GM18498 (cell line): ENCODE measurements around the gene PCDHB6.
"Not testable (repeated sequence)": the region's sequence is repeated elsewhere in the genome, so short reads cannot be mapped to it uniquely, and the experiment has no call there.

Experiments used
- ATAC-seq: cut with Tn5 transposase; IDR thresholded peaks from one replicate; pipeline ENCODE4 v1.9.1; 2021; ENCODE audit warnings: mild to moderate bottlenecking, moderate library complexity; ENCODE audit not compliant: unreplicated experiment

PCDHB6 gene

GRCh38 chr5:141149812-141150211 is at the start of gene PCDHB6:
Gene PCDHB6 (plus strand): TSS chr5:141150057. CDS start chr5:141150258, 201 bp downstream.
- no peak for ATAC-seq

- ATAC-seq, result no peak
Observed at GRCh38 chr5:141100243-141100805, 49.5 kb upstream of the PCDHB6 start, which contains the start of gene PCDHB3. Gene PCDHB3 (plus strand): TSS chr5:141100473. CDS start chr5:141100650, 177 bp downstream.

GRCh38 chr5:141101059-141101458 is 48.8 kb upstream of the PCDHB6 start:
- no peak for ATAC-seq

- not testable (repeated sequence) for ATAC-seq
Observed at GRCh38 chr5:141102070-141102469, 47.8 kb upstream of the PCDHB6 start.

GRCh38 chr5:141102471-141102870 is 47.4 kb upstream of the PCDHB6 start:
- ATAC-seq, result not testable (repeated sequence)

GRCh38 chr5:141105350-141105749 is 44.5 kb upstream of the PCDHB6 start:
- no peak for ATAC-seq

- no peak for ATAC-seq
Observed at GRCh38 chr5:141119250-141119649, 30.6 kb upstream of the PCDHB6 start.

GRCh38 chr5:141121563-141121962 is 28.3 kb upstream of the PCDHB6 start, which contains the start of gene PCDHB4:
Gene PCDHB4 (plus strand): TSS chr5:141121818. CDS start chr5:141121999, 181 bp downstream.
- ATAC-seq, result no peak

- no peak for ATAC-seq
Observed at GRCh38 chr5:141121985-141122384, 27.9 kb upstream of the PCDHB6 start.

GRCh38 chr5:141123396-141124135 is 26.3 kb upstream of the PCDHB6 start:
- ATAC-seq, result not testable (repeated sequence)

GRCh38 chr5:141127305-141127704 is 22.6 kb upstream of the PCDHB6 start:
- ATAC-seq, result no peak

GRCh38 chr5:141135030-141135717 is 14.7 kb upstream of the PCDHB6 start, which contains the start of gene PCDHB5:
Gene PCDHB5 (plus strand): TSS chr5:141135206. CDS start chr5:141135435, 229 bp downstream.
- no peak for ATAC-seq

GRCh38 chr5:141135718-141136266 is 14.1 kb upstream of the PCDHB6 start:
- no peak for ATAC-seq

GRCh38 chr5:141137346-141137745 is 12.5 kb upstream of the PCDHB6 start:
- ATAC-seq, result not testable (repeated sequence)

- ATAC-seq, result no peak
Observed at GRCh38 chr5:141150224-141150992, 551 bp downstream of the PCDHB6 start.

GRCh38 chr5:141150993-141151325 is 1.1 kb downstream of the PCDHB6 start:
- ATAC-seq, result no peak

- not testable (repeated sequence) for ATAC-seq
Observed at GRCh38 chr5:141151632-141152031, 1.8 kb downstream of the PCDHB6 start.

GRCh38 chr5:141152096-141152495 is 2.2 kb downstream of the PCDHB6 start:
- not testable (repeated sequence) for ATAC-seq

- no peak for ATAC-seq
Observed at GRCh38 chr5:141155540-141156374, 5.9 kb downstream of the PCDHB6 start.

- not testable (repeated sequence) for ATAC-seq
Observed at GRCh38 chr5:141157356-141157755, 7.5 kb downstream of the PCDHB6 start.
